Measurements from ENCODE around the gene ARL8B. TPM values are rescaled to one million over a fixed set of nuclear protein-coding genes. Genes with fewer than 3 reads are reported as not detected.

The ARL8B gene
- total RNA-seq, 1 donor from 2014 or later = 145 TPM

DNA sequence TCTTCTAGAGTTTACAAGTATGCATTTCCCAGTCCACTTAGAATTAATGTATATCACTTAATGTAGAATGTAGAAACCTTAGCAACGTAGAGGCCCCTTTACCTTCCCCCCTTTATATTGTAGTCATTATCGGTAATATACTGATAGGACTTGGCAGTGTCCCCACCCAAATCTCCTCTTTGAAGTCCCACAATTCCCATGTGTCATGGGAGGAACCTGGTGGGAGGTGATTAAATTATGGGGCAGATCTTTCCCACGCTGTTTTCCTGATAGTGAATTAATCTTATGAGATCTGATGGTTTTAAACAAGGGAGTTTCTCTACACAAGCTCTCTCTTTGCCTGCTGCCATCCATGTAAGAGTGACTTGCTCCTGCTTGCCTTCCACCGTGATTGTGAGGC is 31.0 kb downstream of the ARL8B start:
- no peak overlapping the region for H3K4me3 ChIP-seq (ENCODE audit: low read depth, low read length)
- H3K27me3 ChIP-seq (ENCODE audit: control insufficient read depth, insufficient read depth, low read length) = no peaks in the 10 kb centered on the region
- TF ChIP-seq, protein P1, sequence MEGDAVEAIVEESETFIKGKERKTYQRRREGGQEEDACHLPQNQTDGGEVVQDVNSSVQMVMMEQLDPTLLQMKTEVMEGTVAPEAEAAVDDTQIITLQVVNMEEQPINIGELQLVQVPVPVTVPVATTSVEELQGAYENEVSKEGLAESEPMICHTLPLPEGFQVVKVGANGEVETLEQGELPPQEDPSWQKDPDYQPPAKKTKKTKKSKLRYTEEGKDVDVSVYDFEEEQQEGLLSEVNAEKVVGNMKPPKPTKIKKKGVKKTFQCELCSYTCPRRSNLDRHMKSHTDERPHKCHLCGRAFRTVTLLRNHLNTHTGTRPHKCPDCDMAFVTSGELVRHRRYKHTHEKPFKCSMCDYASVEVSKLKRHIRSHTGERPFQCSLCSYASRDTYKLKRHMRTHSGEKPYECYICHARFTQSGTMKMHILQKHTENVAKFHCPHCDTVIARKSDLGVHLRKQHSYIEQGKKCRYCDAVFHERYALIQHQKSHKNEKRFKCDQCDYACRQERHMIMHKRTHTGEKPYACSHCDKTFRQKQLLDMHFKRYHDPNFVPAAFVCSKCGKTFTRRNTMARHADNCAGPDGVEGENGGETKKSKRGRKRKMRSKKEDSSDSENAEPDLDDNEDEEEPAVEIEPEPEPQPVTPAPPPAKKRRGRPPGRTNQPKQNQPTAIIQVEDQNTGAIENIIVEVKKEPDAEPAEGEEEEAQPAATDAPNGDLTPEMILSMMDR (IDR thresholded peaks at IDR 0.05; ENCODE audit: insufficient read depth, low read length, severe bottlenecking) = no peak
- FAIRE-seq = no peak
- no peak for DNase-seq (ENCODE audit: low read depth)
- H3K36me3 ChIP-seq (ENCODE audit: control insufficient read depth, insufficient read depth, low read length) = no peaks in the 10 kb centered on the region

DNA sequence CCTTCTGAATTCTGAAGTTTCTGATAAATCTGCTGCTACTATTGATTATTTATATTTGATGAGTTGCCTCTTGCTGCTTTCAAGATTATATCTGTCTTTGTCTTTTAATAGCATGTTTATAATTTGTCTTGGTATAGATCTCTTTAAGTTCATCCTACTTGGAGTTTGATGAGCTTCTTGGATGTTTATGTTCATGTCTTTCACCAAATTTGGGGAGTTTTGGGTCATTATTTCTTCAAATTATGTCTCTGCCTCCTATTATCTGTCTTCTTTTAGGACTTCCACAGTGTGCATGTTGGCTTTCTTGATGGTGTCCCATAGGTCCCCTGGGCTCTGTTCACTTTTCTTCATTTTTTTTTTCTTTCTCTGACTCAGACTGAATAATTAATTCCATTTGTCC is 33.1 kb downstream of the ARL8B start:
- no peaks in the 10 kb centered on the region for H3K36me3 ChIP-seq (ENCODE audit: control insufficient read depth, insufficient read depth, low read length)
- TF ChIP-seq, protein P1 (IDR thresholded peaks at IDR 0.05; ENCODE audit: insufficient read depth, low read length, severe bottlenecking) = no peak
- no peak for DNase-seq (ENCODE audit: low read depth)
- no peaks in the 10 kb centered on the region for H3K27me3 ChIP-seq (ENCODE audit: control insufficient read depth, insufficient read depth, low read length)
- no peak overlapping the region for H3K4me3 ChIP-seq (ENCODE audit: low read depth, low read length)
- no peak for FAIRE-seq

DNA sequence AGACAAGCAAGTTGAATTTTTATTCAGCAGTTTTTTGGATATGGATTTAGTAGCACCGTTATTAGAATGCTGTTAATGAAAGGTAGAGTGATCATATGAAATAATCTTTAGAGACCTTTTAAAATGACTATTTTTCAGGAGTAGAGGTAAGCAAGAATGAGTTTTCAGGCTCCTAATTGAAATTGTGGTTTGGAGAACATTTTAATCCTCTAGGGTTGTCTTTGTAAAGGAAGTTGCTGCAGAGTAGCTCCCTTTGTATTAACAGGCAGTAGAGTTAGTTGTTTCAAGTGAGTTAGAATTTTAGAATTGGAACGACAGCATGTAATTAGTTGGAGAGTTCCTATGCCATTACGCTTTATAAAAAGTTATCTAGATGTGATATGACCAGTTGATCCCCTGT is 38.2 kb downstream of the ARL8B start:
- H3K4me3 ChIP-seq (ENCODE audit: low read depth, low read length) = no peak overlapping the region
- TF ChIP-seq, protein P1 (IDR thresholded peaks at IDR 0.05; ENCODE audit: insufficient read depth, low read length, severe bottlenecking) = no peak

GRCh38 chr3:5160940-5161858 is 39.1 kb downstream of the ARL8B start:
- FAIRE-seq (no peak), DNase-seq (ENCODE audit: low read depth) (peak; percentile 72)
- TF ChIP-seq, protein P1 (IDR thresholded peaks at IDR 0.05; ENCODE audit: insufficient read depth, low read length, severe bottlenecking) = no peak
- no peaks in the 10 kb centered on the region for H3K36me3 ChIP-seq (ENCODE audit: control insufficient read depth, insufficient read depth, low read length)
- no peak overlapping the region for H3K4me3 ChIP-seq (ENCODE audit: low read depth, low read length)
- H3K27me3 ChIP-seq (ENCODE audit: control insufficient read depth, insufficient read depth, low read length) = no peaks in the 10 kb centered on the region

More for the DNA sequence above, 38.2 kb downstream of the ARL8B start:
- Histone ChIP-seq H3K27me3 (ENCODE audit: control insufficient read depth, insufficient read depth, low read length) (no peaks in the 10 kb centered on the region), H3K36me3 (ENCODE audit: control insufficient read depth, insufficient read depth, low read length) (no peaks in the 10 kb centered on the region)
- FAIRE-seq (no peak), DNase-seq (ENCODE audit: low read depth) (no peak)

DNA sequence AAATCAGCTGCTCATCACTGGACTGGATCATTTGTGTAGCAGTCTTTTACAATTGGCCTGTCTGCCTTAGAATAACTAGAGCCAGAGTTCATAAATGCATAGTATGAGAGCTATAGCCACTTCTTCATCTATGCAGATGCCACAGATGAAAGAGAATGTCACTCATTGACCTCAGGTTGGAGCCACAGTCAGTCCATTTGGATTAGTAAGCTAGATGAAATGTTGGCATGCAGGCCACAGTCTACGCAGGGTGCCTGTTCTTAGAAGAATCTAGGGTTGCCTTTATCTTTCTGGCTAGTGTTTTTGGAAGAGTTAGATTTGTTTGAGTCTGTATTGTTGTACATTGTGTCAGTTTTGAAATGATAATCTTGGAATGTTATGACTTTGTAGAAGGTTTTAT is 40.0 kb downstream of the ARL8B start:
- DNase-seq (ENCODE audit: low read depth) = peak; percentile 30
- TF ChIP-seq, protein P1 (IDR thresholded peaks at IDR 0.05; ENCODE audit: insufficient read depth, low read length, severe bottlenecking) = no peak
- H3K4me3 ChIP-seq (ENCODE audit: low read depth, low read length) = no peak overlapping the region
- H3K36me3 ChIP-seq (ENCODE audit: control insufficient read depth, insufficient read depth, low read length) = no peaks in the 10 kb centered on the region
- H3K27me3 ChIP-seq (ENCODE audit: control insufficient read depth, insufficient read depth, low read length) = no peaks in the 10 kb centered on the region
- no peak for FAIRE-seq

All from bronchial epithelial cell (primary cell).